ENCODE data around the gene PPM1D. TPM values are rescaled to one million over a fixed set of nuclear protein-coding genes. Genes with fewer than 3 reads are reported as not detected.
"Not testable (repeated sequence)": the region's sequence is repeated elsewhere in the genome, so short reads cannot be mapped to it uniquely, and the experiment has no call there.

The PPM1D gene
- polyA plus RNA-seq (ENCODE audit: insufficient read depth in 1 of 5, insufficient read length in 5 of 5, low replicate concordance in 1 of 5): 10 to 100 TPM; 19.8 to 27.7 (median 21.8) TPM
- long read RNA-seq, donor 1, full-length matches to known transcripts: 9 of 9 reads
- long read RNA-seq, donor 1, partial matches to known transcripts: 0 of 9 reads
- long read RNA-seq, donor 1, other reads (novel, unspliced or antisense): 0 of 9 reads
- long read RNA-seq, donor 2, full-length matches to known transcripts: 14 of 14 reads
- long read RNA-seq, donor 2, partial matches to known transcripts: 0 of 14 reads
- long read RNA-seq, donor 2, other reads (novel, unspliced or antisense): 0 of 14 reads
- long read RNA-seq, donor 3, full-length matches to known transcripts: 5 of 5 reads
- long read RNA-seq, donor 3, partial matches to known transcripts: 0 of 5 reads
- long read RNA-seq, donor 3, other reads (novel, unspliced or antisense): 0 of 5 reads
- long read RNA-seq, donor 4, full-length matches to known transcripts: 7 of 7 reads
- long read RNA-seq, donor 4, partial matches to known transcripts: 0 of 7 reads
- long read RNA-seq, donor 4, other reads (novel, unspliced or antisense): 0 of 7 reads
- long read RNA-seq, donor 5, full-length matches to known transcripts: 7 of 7 reads
- long read RNA-seq, donor 5, partial matches to known transcripts: 0 of 7 reads
- long read RNA-seq, donor 5, other reads (novel, unspliced or antisense): 0 of 7 reads
- long read RNA-seq, donor 6, full-length matches to known transcripts: 8 of 8 reads
- long read RNA-seq, donor 6, partial matches to known transcripts: 0 of 8 reads
- long read RNA-seq, donor 6, other reads (novel, unspliced or antisense): 0 of 8 reads
- long read RNA-seq, donor 7, full-length matches to known transcripts: 12 of 12 reads
- long read RNA-seq, donor 7, partial matches to known transcripts: 0 of 12 reads
- long read RNA-seq, donor 7, other reads (novel, unspliced or antisense): 0 of 12 reads
- long read RNA-seq, donor 8, full-length matches to known transcripts: 2 of 2 reads
- long read RNA-seq, donor 8, partial matches to known transcripts: 0 of 2 reads
- long read RNA-seq, donor 8, other reads (novel, unspliced or antisense): 0 of 2 reads

DNA sequence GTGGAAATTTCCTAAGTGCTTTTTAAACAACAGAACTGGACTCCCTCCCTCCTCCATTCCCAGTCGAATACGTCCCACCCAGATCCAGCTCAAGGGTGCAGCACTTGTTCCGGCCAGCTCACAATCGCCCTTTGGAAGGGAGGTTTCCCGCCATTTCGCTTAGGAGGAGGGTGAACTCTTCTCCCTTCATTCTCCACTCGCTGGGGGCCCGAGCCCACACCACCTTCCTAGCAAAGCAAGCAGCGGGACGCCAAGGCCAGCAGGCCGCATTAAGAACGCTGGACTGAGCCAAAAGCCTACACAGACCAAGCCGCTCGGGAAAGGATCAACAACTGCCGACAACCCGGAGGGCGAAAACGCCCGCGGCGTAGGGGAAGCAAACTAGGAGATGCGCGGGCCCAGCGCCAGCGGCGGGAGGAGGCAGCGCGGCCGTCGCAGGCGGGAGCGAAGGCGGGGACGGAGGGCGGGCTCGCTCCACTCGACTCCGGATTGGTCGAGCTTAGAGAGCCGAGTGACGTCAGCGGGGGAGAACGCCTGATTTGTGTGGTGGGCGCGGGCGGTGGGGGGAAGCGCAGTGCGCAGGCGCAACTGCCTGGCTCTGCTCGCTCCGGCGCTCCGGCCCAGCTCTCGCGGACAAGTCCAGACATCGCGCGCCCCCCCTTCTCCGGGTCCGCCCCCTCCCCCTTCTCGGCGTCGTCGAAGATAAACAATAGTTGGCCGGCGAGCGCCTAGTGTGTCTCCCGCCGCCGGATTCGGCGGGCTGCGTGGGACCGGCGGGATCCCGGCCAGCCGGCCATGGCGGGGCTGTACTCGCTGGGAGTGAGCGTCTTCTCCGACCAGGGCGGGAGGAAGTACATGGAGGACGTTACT lies at the start of gene PPM1D:
Gene PPM1D, plus strand, starts transcription at position 574 of the 870 bp plus-strand sequence. Its CDS starts 222 bp downstream, at position 796.
- DNase-seq: peak; percentile 100

DNA sequence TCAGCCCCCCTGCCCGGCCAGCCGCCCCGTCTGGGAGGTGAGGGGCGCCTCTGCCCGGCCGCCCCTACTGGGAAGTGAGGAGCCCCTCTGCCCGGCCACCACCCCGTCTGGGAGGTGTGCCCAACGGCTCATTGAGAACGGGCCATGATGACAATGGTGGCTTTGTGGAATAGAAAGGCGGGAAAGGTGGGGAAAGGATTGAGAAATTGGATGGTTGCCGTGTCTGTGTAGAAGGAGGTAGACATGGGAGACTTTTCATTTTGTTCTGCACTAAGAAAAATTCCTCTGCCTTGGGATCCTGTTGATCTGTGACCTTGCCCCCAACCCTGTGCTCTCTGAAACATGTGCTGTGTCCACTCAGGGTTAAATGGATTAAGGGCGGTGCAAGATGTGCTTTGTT lies 47.7 kb upstream of the PPM1D start:
- not testable (repeated sequence) for DNase-seq

DNA sequence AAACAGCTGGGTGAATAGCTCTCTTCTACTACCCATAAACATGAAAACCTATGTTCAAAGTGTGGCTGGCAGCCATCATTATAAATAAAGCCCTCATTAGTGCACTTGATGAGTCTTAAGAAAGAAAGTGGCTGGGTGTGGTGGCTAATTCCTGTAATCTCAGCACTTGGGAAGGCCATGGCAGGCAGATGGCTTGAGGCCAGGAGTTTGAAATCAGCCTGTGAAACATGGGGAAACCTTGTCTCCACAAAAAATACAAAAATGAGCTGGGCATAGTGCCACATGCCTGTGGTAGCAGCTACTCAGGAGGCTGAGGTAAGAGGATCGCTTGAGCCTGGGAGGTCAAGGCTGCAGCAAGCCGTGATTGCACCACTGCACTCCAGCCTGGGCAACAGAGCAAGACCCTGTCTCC lies 45.6 kb upstream of the PPM1D start:
- DNase-seq: no peak

DNA sequence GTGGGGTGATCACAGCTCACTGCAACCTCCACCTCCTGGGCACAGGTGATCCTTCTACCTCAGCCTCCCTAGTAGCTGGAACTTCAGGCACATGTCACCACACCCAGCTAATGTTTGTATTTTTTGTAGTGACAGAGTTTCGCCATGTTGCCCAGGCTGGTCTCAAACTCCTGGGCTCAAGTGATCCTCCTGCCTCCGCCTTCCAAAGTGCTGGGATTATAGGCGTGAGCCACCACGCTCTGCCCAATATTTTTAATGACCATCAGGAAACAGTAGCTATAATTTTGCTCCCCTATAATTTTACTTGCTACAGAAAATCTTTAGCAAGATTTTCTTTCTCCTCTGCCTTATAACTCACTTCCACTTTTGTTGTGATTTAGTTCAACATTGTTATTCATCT lies 44.2 kb upstream of the PPM1D start:
- DNase-seq: no peak

DNA sequence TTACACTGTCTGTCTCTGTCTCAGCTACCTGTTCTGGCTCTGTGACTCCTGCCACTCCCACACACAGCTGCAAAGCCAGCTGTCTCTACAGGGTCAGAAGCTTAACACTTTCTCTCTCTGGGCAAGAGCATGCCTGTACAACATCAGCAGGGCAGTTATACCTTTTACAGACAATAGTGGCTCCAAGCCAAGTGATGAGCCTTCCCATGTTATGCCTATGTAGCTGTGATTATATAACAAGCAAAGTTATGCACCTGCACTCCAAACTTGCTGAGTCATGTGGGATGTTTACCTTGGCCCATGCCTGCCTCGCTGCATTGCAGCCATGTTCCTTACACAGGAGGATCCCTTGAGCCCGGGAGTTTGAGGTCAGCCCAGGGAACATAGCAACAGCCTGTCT lies 42.2 kb upstream of the PPM1D start:
- no peak for DNase-seq

DNA sequence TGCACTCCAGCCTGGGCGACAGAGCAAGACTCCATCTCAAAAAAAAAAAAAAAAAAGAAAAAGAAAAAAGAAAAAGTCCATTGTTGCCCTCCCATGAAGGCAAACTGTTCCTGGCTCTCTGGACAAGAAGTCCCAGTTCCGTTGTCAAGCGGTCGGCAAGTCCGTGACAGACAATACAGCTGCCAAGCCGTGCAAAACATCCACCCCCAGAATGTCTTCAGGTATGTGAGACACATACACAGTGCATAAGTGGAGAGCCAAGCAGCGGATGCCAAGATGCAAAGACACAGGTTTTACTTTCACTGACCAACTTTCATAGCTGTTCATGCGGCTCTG lies 40.4 kb upstream of the PPM1D start:
- no peak for DNase-seq

DNA sequence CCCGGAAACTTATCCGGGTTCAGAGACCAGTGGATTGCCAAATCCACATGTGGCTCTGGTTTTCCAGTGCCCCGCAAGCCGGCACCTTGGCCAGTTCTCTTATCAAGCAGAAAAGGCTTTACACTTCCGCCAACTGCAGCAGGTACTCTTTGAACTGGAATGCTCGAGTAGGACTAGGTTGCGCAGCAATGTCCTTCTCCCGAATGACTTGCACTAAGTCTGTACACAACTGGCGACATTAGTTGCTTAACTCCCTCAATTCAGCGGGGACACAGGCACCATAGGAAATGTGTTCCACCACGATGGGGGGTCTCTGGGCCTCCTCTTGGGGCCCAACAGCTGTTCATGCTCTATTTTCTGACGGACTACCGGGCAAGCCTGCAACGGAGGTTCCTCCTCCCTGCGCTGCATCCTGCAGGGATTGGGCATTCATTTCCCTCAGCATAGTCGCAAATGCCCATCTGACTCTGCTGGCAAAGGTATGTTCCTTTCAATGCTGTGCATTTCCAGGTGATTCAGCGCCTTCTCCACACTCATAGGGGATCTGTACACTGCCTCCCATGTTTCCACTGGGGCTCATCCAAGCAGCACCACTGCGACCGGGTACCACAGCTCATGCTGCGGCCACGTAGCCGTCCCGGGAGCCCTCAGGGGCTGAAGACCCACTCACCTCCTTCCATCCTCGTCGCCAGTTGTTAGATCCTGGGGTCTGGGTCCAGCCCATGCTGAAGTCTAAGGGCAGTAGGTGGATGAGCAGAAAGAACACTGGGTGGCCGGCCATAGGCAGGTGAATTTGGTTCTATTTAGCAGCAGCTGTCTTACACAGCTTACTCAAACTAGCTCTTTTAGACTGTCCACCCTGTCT lies 39.8 kb upstream of the PPM1D start:
- no peak for DNase-seq

DNA sequence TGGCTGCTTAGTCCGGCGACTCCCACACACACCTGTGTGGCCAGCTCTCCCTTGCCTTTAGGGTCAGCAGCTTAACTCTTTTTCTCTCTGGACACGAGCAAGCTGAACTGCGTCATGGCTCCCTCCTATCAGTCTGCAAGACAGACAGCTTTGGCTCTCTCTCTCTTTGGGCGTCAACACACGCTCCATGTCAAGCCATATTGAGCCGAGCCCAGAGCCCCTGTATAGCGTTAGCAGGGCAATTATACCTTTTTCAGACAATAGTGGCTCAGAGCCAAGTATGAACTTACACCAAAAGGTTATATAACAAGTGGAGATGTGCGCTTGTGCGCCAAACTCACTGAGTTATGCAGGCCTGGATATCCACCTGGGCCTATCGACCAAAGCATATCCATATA lies 39.1 kb upstream of the PPM1D start:
- DNase-seq: no peak

DNA sequence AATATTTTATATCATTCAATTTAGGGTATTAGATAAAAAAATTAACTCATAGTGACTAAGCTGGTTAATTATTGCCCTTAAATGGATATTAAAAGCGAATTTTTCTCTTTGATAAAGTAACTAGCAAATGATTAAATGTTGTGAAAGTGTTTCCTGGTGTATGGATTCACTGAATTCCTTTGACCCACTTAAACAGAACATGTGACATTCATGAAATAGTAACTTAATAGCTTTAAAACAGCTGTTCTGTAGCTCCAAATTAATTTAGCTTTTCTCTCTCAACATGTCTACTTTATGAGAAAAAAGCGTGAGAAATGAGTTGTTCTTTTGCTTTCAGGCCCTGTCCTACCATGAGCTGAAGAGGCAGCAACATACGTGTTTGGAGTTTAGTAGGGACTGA lies 37.6 kb upstream of the PPM1D start:
- no peak for DNase-seq

DNA sequence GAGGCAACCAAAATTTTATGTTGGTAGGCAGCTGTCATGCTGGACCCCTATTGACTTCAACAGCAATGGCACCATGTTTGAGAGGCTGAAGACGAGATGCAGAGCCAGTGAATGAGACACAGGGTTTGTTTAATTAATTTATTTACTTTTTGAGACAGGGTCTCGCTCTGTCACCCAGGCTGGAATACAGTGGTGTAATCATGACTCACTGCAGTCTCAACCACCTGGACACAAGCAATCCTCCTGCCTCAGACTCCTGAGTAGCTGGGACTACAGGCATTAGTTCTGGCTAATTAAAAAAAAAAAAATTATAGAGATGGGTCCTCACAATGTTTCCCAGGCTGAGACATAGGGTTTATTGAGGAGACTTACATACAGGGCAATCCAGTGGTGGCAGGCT lies 36.2 kb upstream of the PPM1D start:
- DNase-seq: no peak

DNA sequence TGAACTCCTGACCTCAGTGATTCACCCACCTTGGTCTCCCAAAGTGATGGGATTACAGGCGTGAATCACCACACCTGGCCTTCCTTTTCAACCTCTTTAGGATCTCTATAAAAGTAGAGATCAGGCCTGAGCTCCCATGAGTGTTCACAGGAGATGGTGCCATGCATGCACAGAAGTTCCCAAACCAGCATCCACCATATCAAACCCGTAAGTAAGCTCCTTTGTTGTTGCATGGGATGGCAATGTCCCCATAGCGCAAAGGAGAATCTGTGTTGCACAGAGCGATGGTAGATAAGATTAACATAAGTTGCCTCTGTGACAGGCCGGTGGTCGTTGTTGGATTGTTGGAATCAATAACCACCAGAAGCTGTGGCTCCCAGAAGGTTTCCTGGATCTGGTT lies 34.8 kb upstream of the PPM1D start:
- DNase-seq: no peak

DNA sequence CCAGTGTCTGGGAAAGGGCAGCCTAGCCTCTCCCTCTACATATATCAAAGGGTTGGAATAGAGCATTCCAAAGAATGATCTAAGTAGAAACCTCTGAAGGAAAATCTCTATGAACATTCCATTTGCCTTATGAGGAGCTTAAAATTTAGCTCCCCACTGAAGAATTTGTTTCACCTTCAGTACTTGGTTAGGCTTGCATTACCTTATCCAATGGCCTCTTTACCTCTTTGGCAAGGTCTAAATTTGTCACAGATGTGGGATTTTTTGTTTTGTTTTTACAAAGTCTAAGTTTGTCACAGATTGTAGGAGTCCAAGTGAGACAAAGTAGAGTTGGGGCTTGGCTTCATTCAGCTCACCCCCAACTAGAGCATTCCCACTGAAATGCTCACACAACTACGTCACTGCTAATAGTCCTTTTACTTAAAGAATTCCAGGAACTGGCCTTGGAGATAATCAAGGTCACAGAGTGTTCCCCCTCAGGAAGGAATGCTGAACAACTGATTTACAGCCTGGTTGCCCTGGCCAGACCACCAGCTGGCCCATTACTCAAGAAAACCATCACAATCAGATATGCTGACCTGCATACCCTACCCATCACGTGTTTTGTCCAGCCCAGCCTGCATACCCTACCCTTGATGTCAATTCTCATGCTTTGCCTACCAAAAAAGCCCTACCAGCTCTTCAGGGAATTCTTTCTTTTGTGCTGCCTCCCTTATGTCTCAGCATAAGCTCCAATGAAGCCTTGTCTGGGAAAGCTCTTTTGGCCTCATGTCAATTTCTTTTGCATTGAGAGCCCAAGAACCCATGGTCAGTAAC lies 26.5 kb upstream of the PPM1D start:
- no peak for DNase-seq

DNA sequence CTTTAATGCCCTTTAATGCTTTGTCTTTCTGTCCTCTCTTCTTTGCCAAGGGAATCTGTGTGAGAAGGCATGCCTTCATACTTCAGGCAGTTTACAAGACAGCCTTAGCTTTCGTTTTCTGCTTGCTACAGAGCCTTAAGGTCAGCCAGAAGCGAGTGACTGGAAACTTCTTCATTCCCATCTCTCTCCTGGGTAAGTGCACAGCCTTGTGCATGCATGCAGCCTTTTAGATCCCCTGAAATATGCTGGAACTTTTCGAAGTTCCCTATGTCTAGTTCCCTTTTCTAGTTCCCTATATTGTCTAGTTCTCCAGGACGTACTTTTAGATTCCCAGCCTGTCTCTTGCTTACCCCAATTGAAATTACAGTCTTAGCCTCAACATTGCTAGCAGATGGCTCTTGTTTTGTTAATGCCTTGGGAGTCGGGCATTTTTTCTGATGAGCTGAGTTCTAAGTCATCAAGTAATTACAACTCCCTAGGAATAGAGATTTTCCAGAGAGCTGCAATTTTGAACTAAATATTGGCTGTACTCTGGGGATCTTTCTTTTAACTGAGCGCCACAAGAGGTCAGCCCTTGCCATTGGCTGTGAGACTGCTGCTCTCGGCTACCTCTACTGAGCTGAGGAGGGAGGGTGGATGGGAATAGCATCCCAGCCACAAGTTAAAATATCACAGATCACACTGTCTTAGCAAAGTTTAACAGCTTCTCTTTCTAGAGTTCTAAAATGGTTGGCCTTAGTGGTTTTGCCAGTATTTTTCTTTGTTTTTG lies 22.7 kb upstream of the PPM1D start:
- DNase-seq: peak; percentile 51 to 68

DNA sequence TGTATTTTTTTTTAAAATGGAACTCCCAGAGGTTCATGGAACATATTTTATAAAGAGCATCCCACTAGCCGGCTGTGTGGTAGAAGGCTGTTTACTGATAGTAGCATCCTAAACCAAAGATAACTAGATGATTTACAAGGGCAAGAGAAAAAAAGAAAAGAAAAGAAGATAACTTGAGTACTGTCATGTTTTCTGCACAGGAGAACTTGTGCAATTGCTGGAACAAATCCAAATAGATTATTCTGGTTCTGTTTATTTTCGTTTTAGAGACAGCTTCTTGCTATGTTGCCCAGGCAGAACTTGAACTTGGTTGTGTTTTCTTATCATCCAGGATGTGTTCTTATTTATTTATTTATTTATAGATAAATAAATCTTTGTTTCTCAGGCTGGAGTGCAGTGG lies 20.9 kb upstream of the PPM1D start:
- DNase-seq: peak; percentile 42 to 62

DNA sequence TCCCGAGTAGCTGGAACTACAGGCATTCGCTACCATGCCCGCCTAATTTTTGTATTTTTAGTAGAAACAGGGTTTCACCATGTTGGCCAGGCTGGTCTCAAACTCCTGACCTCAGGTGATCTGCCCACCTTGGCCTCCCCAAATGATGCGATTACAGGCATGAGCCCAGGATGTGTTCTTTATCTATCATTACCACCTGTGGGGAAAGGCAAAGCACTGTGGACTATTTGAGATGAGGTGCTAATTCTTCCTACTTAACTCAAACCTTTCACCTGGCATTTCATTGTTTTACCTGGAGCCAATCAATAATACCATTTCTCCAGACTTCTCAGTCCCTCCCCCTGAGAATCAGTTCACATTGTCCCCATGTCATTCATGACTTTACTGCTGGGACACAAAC lies 20.4 kb upstream of the PPM1D start:
- DNase-seq: no peak

DNA sequence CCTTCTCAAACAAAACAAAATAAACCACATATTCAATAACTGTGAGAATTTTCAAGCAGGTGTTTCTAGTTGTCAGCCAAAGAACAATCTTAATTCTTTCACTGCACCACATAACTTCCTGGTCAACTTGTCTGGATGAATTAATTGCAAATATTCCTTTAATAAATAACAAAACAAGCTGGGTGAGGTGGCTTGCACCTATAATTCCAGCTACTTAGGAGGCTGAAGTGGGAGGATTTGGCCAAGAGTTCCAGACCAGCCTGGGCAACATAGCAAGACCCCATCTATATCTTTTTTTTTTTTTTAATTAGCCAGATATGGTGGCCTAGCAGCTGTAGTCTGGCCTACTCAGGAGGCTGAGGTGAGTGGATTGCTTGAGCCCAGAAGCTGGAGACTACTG lies 17.0 kb upstream of the PPM1D start:
- DNase-seq: no peak

DNA sequence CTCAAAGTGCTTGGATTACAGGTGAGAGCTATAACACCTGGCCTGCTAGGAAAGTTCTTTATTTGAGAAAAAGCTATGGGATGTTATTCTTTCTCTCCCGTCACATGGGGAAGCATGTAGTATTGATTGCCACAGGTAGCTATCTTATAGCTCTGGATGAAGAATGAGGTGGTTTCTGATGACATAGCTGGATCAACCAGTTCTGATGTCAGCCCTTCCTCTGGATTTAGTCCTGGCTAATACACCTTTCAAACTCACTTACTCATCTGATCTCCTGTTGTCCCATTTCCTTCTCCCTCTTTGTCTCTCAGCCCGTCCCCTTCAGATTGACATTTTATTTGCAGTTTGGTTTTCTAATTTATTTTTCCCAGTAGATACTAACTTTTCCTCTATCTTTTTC lies 14.1 kb upstream of the PPM1D start:
- no peak for DNase-seq

DNA sequence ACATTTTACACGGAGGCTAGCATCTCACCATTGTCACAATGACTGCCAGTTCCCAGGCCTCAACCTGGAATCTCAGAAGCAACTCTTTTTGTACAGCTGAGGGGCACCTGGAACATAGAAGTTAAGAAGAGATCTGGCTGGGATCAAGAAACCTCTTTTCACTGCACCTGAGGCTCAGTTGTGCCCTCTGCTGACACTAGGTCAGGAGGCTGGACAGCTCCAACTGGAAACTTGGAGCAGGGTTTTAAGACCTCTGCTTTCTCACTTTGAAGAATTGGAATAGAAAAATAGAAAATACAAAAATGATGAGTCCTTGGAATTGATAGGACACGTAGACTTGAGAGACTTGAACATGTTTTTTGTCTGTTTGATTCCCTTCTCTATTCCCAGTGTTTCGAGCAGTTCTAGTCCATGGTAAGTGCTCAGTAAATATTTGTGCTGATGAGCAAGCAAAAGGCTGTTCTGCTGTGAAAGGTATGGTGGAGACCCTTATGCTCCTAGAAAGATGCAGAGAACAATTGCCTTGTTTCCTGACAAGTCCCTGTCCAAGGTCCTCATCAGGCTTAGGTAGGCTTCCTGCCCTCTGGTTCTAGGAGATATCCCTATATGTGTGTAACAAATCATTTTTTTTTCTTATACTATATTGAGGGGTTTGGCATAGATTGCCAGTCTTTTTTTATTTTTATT lies 13.6 kb upstream of the PPM1D start:
- no peak for DNase-seq

All from right lung (tissue), 10 donors.